Measurements from ENCODE around the gene CERKL. TPM values are rescaled to one million over a fixed set of nuclear protein-coding genes. Genes with fewer than 3 reads are reported as not detected.

Gene CERKL
- total and polyA plus RNA-seq, 2 experiments from 2014 or later, result 0.32 to 0.69 TPM

DNA sequence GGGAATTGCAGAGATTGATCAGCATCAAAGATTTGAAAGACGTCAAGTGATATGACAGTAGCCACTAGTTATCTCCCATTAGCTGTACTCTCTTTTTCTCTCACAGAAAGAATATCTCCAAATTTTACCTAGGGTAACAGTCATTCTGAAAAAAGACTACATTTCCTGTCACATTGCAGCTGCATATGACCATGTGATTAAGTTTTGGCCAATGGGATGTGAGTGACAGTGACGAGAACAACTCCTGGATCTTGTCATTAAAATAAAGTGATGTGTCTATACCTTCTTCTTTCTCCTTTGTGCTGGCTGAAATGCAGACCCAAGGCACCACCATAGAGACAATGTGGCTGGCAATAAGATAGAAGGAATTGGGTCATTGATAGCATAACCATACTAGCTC is 34.0 kb upstream of the CERKL start:
- TF ChIP-seq EZH2 (IDR thresholded peaks at IDR 0.05; ENCODE audit: low read depth, unreplicated experiment) (no peak), STAT1 (IDR thresholded peaks at IDR 0.05; ENCODE audit: unreplicated experiment) (no peak)
- TF ChIP-seq, protein P1, sequence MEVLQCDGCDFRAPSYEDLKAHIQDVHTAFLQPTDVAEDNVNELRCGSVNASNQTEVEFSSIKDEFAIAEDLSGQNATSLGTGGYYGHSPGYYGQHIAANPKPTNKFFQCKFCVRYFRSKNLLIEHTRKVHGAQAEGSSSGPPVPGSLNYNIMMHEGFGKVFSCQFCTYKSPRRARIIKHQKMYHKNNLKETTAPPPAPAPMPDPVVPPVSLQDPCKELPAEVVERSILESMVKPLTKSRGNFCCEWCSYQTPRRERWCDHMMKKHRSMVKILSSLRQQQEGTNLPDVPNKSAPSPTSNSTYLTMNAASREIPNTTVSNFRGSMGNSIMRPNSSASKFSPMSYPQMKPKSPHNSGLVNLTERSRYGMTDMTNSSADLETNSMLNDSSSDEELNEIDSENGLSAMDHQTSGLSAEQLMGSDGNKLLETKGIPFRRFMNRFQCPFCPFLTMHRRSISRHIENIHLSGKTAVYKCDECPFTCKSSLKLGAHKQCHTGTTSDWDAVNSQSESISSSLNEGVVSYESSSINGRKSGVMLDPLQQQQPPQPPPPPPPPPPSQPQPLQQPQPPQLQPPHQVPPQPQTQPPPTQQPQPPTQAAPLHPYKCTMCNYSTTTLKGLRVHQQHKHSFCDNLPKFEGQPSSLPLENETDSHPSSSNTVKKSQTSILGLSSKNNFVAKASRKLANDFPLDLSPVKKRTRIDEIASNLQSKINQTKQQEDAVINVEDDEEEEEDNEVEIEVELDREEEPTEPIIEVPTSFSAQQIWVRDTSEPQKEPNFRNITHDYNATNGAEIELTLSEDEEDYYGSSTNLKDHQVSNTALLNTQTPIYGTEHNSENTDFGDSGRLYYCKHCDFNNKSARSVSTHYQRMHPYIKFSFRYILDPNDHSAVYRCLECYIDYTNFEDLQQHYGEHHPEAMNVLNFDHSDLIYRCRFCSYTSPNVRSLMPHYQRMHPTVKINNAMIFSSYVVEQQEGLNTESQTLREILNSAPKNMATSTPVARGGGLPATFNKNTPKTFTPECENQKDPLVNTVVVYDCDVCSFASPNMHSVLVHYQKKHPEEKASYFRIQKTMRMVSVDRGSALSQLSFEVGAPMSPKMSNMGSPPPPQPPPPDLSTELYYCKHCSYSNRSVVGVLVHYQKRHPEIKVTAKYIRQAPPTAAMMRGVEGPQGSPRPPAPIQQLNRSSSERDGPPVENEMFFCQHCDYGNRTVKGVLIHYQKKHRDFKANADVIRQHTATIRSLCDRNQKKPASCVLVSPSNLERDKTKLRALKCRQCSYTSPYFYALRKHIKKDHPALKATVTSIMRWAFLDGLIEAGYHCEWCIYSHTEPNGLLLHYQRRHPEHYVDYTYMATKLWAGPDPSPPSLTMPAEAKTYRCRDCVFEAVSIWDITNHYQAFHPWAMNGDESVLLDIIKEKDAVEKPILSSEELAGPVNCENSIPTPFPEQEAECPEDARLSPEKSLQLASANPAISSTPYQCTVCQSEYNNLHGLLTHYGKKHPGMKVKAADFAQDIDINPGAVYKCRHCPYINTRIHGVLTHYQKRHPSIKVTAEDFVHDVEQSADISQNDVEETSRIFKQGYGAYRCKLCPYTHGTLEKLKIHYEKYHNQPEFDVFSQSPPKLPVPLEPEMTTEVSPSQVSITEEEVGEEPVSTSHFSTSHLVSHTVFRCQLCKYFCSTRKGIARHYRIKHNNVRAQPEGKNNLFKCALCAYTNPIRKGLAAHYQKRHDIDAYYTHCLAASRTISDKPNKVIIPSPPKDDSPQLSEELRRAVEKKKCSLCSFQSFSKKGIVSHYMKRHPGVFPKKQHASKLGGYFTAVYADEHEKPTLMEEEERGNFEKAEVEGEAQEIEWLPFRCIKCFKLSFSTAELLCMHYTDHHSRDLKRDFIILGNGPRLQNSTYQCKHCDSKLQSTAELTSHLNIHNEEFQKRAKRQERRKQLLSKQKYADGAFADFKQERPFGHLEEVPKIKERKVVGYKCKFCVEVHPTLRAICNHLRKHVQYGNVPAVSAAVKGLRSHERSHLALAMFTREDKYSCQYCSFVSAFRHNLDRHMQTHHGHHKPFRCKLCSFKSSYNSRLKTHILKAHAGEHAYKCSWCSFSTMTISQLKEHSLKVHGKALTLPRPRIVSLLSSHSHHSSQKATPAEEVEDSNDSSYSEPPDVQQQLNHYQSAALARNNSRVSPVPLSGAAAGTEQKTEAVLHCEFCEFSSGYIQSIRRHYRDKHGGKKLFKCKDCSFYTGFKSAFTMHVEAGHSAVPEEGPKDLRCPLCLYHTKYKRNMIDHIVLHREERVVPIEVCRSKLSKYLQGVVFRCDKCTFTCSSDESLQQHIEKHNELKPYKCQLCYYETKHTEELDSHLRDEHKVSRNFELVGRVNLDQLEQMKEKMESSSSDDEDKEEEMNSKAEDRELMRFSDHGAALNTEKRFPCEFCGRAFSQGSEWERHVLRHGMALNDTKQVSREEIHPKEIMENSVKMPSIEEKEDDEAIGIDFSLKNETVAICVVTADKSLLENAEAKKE (CRISPR knock-in tag; IDR thresholded peaks at IDR 0.05), result no peak
- Mint-ChIP-seq H3K4me1 (peaks cover 10% of the 10 kb centered on the region), H3K36me3 (ENCODE audit: low read depth) (no peaks in the 10 kb centered on the region), H3K27ac (no peak overlapping the region), H3K27me3 (ENCODE audit: insufficient read depth, low read depth, poor library complexity) (peaks cover 22% of the 10 kb centered on the region), H3K4me3 (no peak overlapping the region), H3K9me3 (no peaks in the 10 kb centered on the region)
- Histone ChIP-seq H4K20me1 (replicated peaks; ENCODE audit: insufficient read depth) (no peaks in the 10 kb centered on the region), H3K4me1 (ENCODE audit: insufficient read depth) (peaks cover 2% of the 10 kb centered on the region), H3K4me3 (no peak overlapping the region), H3K79me2 (replicated peaks; ENCODE audit: insufficient read depth) (no peaks in the 10 kb centered on the region), H3K27me3 (ENCODE audit: insufficient read depth) (peaks cover 43% of the 10 kb centered on the region), H3K4me2 (no peak overlapping the region), H3K9me2 (ENCODE audit: insufficient read depth) (no peaks in the 10 kb centered on the region), H2AFZ (no peak overlapping the region), H3K36me3 (ENCODE audit: insufficient read depth) (no peaks in the 10 kb centered on the region), H3K27ac (ENCODE audit: low read depth) (no peak overlapping the region), H3F3A (replicated peaks; ENCODE audit: low read depth) (no peaks in the 10 kb centered on the region)
- DNase-seq (ENCODE audit: low spot score) (no peak), ATAC-seq (no peak)

DNA sequence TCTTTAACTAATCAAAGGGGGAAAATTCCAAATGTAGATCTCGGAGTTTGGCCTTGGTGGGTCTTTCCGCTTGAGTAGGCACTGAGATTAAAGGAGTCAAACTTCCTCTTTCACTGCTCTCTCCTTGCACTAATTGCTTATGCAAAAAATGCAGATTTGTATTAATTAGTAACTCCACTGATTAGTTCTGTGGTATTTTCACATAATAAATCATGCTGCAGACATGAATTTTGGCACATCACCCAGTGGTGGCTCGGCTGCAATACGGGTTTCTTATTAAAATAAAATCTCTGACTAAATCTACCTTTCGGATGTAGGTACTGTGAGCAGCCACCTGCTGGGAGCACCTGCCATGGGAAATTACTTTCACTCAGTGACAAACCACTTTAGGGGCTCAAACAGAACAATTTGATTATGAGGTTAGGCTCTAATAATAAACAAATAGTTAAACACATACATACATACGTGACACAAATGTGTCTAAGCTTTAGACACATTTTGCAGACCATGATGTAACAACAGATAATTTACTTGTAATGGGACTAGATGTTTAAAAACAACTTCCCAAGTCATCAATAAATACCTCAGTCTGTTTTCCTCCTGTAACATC is 29.8 kb upstream of the CERKL start:
- no peaks in the 10 kb centered on the region for H3K79me2 ChIP-seq (replicated peaks; ENCODE audit: insufficient read depth)
- Mint-ChIP-seq H3K4me3 (no peak overlapping the region), H3K9me3 (no peaks in the 10 kb centered on the region), H3K4me1 (peaks cover 38% of the 10 kb centered on the region), H3K36me3 (ENCODE audit: low read depth) (no peaks in the 10 kb centered on the region; the same call in 2 of the 3 replicates), H3K27ac (no peak overlapping the region), H3K27me3 (ENCODE audit: insufficient read depth, low read depth, poor library complexity) (peaks cover 62% of the 10 kb centered on the region)
- H3F3A ChIP-seq (replicated peaks; ENCODE audit: low read depth), result peaks cover 3% of the 10 kb centered on the region; the same call in 1 of the 2 replicates
- no peak overlapping the region for H2AFZ ChIP-seq
- H3K36me3 ChIP-seq (ENCODE audit: insufficient read depth), result no peaks in the 10 kb centered on the region
- no peak overlapping the region for H3K27ac ChIP-seq (ENCODE audit: low read depth)
- ATAC-seq (no peak), DNase-seq (ENCODE audit: low spot score) (no peak)
- H3K27me3 ChIP-seq (ENCODE audit: insufficient read depth), result peaks cover 85% of the 10 kb centered on the region
- peaks cover 34% of the 10 kb centered on the region for H3K4me1 ChIP-seq (ENCODE audit: insufficient read depth)
- H3K4me3 ChIP-seq, result no peak overlapping the region
- H3K9me2 ChIP-seq (ENCODE audit: insufficient read depth), result no peaks in the 10 kb centered on the region
- peaks cover 13% of the 10 kb centered on the region for H4K20me1 ChIP-seq (replicated peaks; ENCODE audit: insufficient read depth)
- H3K4me2 ChIP-seq, result no peak overlapping the region
- TF ChIP-seq REST (IDR thresholded peaks at IDR 0.05; ENCODE audit: unreplicated experiment), result no peak
- TF ChIP-seq ETS1 (IDR thresholded peaks at IDR 0.05), result no peak
- no peak for TF ChIP-seq JUNB (IDR thresholded peaks at IDR 0.05; ENCODE audit: unreplicated experiment)
- no peak for TF ChIP-seq ZNF331 (CRISPR knock-in tag; IDR thresholded peaks at IDR 0.05; ENCODE audit: low read depth)
- no peak for TF ChIP-seq NANOG (IDR thresholded peaks at IDR 0.05; ENCODE audit: borderline replicate concordance)
- TF ChIP-seq, protein P2, sequence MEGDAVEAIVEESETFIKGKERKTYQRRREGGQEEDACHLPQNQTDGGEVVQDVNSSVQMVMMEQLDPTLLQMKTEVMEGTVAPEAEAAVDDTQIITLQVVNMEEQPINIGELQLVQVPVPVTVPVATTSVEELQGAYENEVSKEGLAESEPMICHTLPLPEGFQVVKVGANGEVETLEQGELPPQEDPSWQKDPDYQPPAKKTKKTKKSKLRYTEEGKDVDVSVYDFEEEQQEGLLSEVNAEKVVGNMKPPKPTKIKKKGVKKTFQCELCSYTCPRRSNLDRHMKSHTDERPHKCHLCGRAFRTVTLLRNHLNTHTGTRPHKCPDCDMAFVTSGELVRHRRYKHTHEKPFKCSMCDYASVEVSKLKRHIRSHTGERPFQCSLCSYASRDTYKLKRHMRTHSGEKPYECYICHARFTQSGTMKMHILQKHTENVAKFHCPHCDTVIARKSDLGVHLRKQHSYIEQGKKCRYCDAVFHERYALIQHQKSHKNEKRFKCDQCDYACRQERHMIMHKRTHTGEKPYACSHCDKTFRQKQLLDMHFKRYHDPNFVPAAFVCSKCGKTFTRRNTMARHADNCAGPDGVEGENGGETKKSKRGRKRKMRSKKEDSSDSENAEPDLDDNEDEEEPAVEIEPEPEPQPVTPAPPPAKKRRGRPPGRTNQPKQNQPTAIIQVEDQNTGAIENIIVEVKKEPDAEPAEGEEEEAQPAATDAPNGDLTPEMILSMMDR (conservative IDR thresholded peaks at IDR 0.05; ENCODE audit: low read depth in 2 of 2), result no peak
- TF ChIP-seq STAT1 (IDR thresholded peaks at IDR 0.05; ENCODE audit: unreplicated experiment), result no peak

All from GM23338 (cell line).